NCI-H460 (cell line): ENCODE results near the gene PLXNA3. TPM values are rescaled to one million over a fixed set of nuclear protein-coding genes. Genes with fewer than 3 reads are reported as not detected.

Experiments
- DNase-seq: peaks from one replicate; pipeline ENCODE4 v3.0.0-alpha.2; 2016; ENCODE audit warnings: low read depth; ENCODE audit errors: extremely low read depth
- total RNA-seq: library from RNA; depleted of rRNA; stranded (reverse); fragments of >200 nt; shearing (Covaris generic); gene quantifications from 2 replicates; pipeline ENCODE4 v1.2.3, GENCODE V29; 2014

Gene PLXNA3
- total RNA-seq, 1 experiment from 2014 or later, result 6.5 TPM

DNA sequence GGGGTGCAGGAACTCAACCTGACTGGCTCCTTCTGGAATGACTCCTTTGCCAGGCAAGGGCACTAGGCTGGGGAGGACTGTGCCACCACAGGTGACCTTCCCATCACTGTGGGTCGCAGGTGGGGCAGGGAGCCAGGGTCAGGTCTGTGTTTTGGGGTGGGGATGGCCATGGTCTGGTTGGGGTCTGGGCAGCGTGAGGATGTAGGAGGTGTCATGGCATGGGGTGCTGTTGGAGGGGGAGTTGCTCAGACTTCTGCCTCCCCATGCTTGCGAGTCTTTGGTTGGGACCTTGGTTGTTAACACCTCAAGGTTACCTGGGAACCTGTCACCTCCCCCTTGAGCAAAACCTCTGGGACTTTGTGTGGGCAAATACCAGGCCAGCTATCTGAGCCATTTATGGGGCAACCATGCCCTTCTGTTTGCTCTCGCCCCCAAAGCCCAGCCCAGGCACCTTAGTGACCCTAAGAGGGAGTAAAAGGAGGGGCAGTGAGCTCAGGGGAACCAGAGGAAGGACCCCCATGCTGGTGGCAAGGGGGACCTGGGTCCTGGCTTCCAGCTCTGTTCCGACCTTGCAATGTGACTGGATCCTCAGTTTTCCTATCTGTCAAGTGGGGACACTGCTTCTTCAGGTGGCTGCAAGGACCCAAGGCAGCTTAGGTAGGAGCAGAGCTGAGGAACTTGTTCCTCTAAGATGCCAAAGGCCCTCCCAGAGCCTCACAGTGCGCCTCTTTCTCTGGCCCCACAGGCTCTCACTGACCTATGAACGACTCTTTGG, 23.5 kb upstream of the PLXNA3 start:
- no peak for DNase-seq

DNA sequence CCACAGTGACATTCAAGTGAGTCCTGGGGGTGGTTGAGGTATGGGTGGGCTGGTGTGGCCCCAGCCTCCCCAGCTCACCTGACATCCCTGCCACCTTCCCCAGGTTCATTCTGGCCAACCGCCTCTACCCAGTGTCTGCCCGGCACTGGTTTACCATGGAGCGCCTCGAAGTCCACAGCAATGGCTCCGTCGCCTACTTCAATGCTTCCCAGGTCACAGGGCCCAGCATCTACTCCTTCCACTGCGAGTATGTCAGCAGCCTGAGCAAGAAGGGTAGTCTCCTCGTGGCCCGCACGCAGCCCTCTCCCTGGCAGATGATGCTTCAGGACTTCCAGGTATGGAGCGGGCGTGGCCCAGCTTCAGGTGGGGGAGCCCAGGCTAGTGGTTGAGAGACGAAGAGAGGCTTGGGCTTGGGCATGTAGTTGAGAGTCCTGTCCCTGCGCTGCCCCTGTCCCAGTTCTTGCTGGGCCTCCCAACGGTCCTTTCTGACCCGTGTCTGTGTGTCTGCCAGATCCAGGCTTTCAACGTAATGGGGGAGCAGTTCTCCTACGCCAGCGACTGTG, 22.8 kb upstream of the PLXNA3 start:
- no peak for DNase-seq

DNA sequence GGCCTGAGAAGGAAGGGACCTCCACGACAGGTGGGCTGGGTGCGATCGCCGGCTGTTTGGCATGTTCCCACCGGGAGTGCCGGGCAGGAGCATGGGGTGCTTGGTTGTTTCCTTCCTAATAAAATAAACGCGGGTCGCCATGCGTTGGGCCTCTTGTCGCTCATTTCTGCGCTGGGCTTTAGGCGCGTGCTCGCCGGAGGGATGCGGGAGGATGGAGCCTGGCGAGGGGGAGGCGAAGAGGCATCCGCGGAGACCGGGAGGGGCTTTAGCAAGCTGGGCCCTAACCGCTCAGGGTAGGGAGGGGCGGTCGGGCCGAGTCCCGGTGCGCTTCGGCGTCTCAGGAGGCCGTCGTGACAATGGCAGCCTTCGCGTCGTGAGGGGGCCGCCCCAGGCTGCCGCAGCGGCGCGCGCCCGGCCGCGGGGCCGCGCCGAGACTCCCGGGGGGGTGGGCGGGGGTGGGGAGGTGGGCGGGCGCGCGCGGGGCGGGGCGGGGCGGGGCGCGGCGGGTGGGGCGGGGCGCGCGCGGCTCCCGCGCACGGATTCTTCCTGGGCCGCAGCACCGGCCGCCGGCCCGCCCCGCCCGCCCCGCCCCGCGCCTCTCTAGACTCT, 21.6 kb upstream of the PLXNA3 start:
- no peak for DNase-seq

DNA sequence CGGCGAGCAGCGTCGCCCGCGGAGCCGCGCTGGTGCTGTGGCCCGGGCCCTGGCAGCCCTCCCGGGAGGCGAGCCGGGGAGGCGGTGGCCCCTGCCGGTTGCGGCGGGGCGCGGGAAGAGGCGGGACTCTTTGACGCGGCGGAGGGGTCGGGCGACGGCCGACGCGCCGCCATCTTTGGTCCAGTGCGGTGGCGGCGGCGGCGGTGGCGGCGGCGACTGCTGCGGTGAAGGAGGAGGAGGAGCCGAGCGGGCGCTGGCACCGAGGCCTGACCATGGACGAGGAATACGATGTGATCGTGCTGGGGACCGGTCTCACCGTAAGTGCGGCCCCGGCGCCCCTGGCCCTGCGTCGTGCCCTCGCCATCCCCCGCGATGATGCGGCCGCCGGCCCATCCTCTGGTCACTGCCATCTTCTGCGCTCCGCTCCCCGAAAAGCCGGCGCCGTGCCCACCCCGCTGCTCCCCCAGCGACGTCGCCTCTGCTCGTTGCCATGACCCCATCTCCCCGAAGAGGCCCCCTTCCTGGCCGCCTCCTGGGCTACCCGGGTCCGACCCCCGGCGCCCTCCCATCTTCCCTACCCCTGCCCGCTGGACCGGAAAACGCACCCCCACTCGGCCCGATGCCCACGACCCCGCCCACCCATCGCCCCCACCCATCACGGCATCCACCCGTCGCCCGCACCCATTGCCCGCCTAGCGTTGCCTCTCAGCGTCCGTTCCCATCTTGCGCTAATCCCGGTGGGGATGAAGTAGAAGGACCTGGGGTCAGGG, 20.9 kb upstream of the PLXNA3 start, which contains the start of gene GDI1:
TSS of gene GDI1 (plus strand) at position 172 of the 770 bp plus-strand sequence. CDS start at position 273, 101 bp downstream.
- peak; percentile 30 for DNase-seq

DNA sequence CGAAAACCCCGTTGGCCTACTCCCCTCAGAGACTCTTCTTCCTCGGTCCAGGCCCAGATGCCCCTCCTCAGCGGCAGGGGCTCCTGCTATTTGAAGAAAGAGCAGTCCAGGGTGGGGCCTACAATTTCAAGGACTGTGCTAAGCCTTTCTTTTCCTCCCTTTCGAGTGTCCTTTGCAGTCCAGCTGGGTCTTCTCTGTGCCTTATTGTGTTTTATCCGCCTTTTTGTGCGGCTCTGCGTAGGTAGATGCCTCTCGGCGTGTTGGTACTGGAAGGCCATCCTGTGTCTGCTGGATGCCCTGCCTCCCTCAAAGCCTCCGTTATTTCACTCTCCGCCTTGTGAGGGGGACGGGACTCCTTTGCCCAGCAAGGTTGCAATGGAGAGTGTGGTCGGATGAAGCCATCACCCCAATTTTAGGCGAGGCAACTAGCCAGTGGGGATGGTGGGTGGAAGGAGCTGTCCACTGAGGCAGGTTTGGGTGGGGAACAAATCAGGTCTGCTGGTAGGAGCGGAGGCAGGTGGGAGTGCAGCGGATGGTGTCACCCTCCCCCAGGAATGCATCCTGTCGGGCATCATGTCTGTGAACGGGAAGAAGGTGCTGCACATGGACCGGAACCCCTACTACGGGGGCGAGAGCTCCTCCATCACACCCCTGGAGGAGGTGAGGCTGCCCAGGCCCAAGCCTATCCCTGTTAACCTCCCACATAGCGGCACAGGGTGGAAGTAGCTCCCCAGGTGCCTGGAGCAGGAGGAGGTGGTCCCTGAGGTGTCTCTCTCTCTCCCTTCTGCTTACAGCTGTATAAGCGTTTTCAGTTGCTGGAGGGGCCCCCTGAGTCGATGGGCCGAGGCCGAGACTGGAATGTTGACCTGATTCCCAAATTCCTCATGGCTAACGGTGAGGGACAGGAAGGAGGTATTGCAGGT, 19.8 kb upstream of the PLXNA3 start:
- no peak for DNase-seq

DNA sequence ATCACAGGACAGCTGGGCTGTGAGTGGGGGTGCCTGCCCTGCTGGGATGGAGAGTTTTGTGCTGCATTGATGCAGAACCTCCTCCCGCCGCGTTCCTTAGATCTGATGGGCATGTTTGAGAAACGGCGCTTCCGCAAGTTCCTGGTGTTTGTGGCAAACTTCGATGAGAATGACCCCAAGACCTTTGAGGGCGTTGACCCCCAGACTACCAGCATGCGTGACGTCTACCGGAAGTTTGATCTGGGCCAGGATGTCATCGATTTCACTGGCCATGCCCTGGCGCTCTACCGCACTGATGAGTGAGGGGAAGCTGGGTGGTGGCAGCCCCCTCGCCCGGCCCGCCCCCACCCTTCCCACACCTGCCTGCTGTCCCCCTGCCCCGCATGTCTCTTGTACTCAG, 18.2 kb upstream of the PLXNA3 start:
- DNase-seq, result no peak

DNA sequence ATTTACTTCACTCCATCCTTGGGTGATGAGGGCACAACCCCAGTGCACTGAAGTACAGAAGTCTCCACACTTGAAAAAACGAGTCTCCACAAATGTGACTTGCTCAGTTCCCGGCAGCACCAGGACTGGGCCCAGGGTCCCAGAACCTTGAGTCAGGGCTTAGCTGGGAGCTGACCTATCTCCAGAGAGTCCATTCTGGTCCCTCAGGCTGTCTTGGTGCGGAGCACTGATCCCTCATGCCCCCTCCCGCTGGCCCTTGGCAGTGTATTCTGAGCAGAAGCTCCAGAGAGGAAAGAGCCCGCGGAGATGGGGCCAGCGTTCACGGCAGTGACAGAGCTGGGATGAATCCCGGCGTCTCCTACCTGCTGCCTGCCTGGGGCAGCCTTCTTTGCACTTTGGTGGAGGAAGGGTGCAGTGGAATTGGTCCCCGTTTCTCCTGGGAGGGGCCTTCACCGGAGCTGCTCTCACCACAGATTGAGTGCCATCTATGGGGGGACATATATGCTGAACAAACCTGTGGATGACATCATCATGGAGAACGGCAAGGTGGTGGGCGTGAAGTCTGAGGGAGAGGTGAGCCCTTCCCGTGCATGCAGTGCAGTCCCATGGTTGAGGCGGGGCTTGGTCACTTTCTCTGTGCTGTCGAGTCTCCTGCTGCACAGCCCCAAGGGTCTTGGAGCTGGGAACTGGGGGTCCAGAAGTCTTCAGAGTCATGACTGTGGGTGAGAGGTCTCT, 17.3 kb upstream of the PLXNA3 start:
- DNase-seq, result no peak

DNA sequence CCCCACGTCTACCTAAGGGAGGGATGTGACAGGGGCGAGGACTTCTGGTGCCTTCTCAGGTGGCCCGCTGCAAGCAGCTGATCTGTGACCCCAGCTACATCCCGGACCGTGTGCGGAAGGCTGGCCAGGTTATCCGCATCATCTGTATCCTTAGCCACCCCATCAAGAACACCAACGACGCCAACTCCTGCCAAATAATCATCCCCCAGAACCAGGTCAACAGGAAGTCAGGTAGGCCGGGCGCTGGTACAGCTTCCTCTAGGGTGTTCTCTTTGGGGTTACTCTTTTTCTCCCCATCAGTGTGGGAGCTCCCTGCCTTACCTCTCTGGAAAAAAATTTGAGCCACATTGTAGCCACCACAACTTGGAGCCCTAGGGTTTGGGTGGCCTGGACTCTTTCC, 16.5 kb upstream of the PLXNA3 start:
- DNase-seq, result no peak

DNA sequence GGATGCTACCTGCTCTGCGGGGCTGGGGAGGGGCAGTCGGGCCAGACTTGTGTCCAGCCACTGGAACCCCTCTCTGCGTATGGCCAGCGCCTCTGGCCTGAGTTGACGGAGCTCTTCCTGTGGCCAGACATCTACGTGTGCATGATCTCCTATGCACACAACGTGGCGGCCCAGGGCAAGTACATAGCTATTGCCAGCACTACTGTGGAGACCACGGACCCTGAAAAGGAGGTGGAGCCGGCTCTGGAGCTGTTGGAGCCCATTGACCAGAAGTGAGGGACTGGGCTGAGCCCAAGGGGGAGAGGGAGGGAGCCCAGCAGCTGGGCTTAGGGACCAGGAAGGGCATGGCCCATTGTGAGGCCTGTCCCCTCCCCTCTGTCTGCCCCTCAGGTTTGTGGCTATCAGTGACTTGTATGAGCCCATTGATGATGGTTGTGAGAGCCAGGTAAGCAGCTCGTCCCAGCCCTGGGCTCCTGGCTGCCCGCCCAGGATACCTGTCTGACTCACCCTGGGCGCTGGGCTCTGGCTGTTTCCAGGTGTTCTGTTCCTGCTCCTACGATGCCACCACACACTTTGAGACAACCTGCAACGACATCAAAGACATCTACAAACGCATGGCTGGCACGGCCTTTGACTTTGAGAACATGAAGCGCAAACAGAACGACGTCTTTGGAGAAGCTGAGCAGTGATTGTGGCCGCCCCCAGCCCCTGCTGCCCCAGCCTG, 15.9 kb upstream of the PLXNA3 start:
- no peak for DNase-seq

DNA sequence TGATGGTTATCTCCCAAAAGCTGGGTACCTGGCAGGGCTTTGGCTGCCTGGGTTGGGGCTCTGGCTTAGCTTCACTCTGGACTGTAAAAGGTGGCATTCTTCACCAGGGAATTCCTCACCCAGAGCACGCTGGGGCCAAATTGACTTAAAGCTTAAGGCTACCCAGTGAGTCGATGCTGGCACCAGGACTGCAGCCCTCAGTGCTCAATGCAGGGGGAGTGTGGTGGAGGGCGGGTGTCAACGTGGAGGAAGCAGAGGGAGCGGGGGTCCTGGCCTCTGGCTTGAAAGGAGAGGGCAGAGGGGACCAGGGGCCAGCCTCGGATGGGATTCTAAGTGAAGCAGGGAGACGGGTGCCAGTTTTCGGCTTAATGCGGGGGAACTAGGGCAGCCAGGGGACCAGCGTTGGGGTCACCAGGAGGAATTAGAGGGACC, 14.6 kb upstream of the PLXNA3 start:
- DNase-seq, result no peak

DNA sequence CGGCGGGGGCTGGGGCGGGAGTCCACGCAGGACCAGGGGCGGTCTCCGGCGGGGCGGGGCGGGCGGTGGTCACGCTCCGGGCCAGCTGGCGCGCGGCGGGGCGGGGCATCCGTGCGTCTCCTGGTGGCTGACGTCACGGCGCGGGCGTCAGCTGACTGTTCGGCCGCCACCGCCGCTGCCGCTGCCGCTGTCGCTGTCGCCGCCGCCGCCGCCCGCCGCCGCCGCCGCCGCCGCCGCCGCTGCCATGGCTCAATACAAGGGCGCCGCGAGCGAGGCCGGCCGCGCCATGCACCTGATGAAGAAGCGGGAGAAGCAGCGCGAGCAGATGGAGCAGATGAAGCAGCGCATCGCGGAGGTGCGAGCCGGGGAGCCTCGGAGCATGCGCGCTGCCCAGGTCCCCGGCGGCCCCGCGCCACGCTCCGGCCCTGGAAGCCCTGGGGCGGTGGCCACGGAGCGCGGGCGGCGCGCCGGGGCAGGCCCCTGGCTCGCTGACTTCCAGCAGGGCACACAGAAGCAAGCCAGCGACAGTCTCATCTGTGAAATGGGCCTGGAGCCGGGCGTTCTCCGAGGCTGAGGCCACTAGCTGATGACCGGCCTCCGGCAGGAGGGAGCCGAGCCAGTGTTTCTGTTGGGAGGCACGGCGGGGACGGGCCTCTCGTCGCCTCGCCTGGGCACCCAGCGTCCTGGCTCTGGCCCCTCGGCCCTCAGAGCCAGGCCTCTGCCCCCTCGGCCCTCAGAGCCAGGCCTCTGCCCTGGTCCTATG, 13.9 kb upstream of the PLXNA3 start, which contains the start of gene FAM50A:
TSS of gene FAM50A (plus strand) at position 150 of the 763 bp plus-strand sequence. CDS start at position 245, 95 bp downstream.
- peak; percentile 52 for DNase-seq

DNA sequence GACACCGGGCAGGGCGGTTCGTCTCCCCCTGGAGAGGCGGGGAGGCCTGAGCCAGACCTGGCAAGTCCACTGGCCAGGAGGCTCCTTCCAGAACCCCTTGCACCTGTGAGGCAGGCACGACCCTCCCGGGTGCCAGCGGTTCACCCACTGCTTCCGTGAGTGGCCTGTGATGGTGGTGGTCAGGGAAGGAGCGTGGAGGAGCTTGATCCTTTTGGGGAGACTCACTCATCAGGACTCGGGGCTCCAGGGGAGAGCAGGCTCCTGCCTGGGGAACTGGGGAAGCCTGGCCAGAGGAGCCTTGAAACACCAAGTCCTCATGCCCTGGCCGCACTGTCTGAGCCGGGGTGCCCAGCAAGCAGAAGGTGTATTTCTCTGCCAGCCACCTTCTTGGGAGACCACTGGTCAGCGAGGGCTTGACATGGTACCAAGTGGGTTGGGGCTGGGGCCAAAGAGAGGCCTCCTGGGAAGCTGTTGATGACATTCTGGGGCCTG, 13.3 kb upstream of the PLXNA3 start:
- DNase-seq, result no peak

DNA sequence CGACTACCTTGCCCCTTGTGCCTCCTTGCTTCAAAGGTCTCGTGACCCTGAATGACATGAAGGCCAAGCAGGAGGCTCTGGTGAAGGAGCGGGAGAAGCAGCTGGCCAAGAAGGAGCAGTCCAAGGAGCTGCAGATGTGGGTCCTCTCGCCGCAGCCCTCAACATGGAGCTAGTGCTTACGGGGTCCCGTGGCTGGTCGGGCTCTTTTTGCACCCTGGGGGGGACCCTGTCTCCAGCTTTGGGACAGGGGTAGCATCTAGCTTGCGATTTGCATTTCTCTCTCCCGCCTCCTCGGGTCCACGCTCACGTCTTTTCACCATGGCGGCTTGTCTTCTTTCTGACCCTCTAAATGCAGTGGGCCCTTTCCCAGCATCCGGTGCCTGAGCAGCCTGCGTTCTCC, 12.3 kb upstream of the PLXNA3 start:
- DNase-seq, result no peak

DNA sequence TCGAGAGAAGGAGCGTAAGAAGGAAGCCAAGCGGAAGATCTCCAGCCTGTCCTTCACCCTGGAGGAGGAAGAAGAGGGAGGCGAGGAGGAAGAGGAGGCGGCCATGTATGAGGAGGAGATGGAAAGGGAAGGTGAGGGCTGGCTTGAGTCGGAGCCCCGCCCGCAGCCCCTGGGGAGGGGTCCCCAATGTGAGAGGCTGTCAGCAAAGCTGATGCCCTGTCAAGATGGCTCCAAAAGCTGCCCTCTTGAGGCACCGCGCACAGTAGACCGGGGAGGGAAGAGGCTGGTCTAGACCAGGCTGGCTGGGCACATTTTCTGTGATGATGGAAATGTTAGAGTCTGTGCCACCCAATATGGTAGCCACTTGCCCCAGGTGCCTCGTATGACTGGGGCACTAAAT, 11.7 kb upstream of the PLXNA3 start:
- DNase-seq, result no peak

DNA sequence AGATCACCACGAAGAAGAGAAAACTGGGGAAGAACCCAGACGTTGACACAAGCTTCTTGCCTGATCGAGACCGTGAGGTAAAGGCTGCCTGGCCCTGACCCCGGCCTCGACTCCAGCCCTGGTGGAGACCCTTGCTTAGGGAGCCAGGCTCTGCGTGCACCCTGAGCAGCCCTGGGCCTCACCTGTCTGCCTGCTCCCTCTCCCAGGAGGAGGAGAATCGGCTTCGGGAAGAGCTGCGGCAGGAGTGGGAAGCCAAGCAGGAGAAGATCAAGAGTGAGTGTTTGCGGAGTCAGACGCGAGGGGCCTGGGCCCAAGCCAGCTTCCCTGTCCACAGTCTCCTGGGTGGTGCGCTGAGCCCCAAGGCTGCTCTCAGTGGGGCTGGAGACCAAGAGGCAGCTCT, 9.6 kb upstream of the PLXNA3 start:
- no peak for DNase-seq

DNA sequence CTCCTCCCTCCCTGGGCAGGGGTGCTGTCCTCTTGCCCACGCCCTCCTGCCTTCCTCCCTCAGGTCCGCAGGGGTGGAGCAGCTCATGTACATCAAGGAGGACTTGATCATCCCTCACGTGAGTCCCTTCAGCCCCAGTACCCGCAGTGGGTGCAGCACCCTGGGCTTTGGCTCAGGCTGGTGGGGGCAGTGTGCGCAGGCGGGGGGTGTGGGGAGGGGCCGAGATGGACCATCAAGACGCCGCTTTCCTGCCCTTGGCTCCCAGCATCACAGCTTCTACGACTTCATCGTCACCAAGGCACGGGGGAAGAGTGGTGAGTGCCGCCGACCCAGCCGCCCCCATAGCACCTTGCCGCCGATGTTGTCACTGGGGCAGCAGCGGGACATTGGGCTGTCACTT, 8.5 kb upstream of the PLXNA3 start:
- DNase-seq, result no peak

DNA sequence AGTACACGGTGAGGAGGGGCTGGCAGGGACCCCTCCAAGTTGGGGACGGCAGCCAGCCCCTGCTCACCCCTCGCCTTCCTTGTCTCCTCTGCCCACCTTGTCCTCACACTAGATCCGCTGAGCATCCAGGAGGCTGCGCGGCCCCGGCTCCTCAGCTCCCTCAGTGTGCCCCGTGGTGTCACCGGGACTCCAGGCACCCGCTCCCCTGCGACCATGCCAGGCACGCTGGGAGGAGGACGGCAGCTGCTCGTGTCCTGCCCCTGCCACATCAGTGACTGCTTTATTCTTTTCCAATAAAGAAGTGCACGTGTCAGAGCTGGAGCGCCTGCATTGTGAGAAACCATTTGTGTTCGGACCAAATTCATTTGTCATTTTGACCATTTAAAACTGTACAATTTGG, 7.8 kb upstream of the PLXNA3 start:
- DNase-seq, result no peak

DNA sequence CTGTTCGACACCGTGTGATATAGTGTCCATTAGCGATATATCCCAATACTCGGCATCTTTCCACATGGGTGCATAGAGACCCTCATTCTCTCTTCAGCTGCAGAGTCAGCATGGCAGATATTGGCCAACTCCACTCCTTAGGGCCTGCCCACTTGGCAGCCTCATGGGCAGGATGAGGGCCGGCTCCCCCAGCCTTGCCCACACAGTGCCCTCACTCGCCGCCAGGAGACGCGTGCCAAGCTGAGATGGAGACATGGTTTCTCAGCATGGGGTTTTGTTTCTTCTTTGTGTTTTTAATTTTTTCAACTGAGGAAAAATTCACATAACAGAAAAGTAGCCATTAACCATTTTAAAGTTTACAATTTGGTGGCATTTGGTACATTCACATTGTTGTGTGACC, 5.3 kb upstream of the PLXNA3 start:
- DNase-seq, result no peak
